Transverse colon (tissue), 4 donors: ENCODE measurements around the gene NCOA3.

Experiments
- POLR2A ChIP-seq: fragments of 450-650 bp; IDR thresholded peaks from one replicate; pipeline ENCODE4 v1.6.1; 2016; ENCODE audit warnings: antibody characterized with exemption, mild to moderate bottlenecking, moderate library complexity
- POLR2AphosphoS5 ChIP-seq, 3 donors: sonication (generic); formaldehyde crosslinking; IDR thresholded peaks; one replicate each; pipeline ENCODE4 v1.6.1; 2016; ENCODE audit warnings: antibody characterized with exemption in 3 of 3
- TF ChIP-seq, protein P1 (sequence below), 5 experiments: fragments of 200-600 bp in 3 of 5; fragments of 450-650 bp in 2 of 5; sonication (generic) in 3 of 5; IDR thresholded peaks; 1 replicate in 2 of 5; 2 replicates in 3 of 5; pipeline ENCODE4 v1.5.1; 2016 to 2017; ENCODE audit warnings: antibody characterized with exemption in 5 of 5, inconsistent platforms in 3 of 5, mild to moderate bottlenecking in 2 of 5, moderate library complexity in 1 of 5

DNA sequence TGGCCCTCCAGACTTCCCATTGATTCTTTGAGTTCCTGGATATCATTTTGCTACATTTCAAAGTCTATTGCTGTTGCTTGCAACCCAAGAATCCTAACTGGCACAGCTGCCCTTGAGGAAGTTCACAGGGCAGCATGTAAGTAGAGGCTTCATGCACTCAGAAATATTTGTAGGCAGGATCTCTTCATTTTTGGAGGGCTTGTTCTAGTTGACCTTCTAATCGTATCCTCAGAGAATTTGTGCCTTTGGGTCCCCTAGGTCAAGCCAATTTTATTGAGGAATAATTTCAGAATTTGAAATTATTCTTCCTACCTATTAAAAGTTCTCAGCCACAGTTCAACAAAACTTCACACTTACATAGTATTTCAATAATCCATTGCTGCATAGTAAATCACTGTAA is 5.6 kb upstream of the NCOA3 start:
- TF ChIP-seq, protein P1, sequence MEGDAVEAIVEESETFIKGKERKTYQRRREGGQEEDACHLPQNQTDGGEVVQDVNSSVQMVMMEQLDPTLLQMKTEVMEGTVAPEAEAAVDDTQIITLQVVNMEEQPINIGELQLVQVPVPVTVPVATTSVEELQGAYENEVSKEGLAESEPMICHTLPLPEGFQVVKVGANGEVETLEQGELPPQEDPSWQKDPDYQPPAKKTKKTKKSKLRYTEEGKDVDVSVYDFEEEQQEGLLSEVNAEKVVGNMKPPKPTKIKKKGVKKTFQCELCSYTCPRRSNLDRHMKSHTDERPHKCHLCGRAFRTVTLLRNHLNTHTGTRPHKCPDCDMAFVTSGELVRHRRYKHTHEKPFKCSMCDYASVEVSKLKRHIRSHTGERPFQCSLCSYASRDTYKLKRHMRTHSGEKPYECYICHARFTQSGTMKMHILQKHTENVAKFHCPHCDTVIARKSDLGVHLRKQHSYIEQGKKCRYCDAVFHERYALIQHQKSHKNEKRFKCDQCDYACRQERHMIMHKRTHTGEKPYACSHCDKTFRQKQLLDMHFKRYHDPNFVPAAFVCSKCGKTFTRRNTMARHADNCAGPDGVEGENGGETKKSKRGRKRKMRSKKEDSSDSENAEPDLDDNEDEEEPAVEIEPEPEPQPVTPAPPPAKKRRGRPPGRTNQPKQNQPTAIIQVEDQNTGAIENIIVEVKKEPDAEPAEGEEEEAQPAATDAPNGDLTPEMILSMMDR (IDR thresholded peaks at IDR 0.05): no peak
- TF ChIP-seq POLR2A: no peak
- no peak for TF ChIP-seq POLR2AphosphoS5 (IDR thresholded peaks at IDR 0.05)
